Measurements from ENCODE around the gene SH3BGR.
"Not testable (repeated sequence)": the region's sequence is repeated elsewhere in the genome, so short reads cannot be mapped to it uniquely, and the experiment has no call there.

Gene SH3BGR

DNA sequence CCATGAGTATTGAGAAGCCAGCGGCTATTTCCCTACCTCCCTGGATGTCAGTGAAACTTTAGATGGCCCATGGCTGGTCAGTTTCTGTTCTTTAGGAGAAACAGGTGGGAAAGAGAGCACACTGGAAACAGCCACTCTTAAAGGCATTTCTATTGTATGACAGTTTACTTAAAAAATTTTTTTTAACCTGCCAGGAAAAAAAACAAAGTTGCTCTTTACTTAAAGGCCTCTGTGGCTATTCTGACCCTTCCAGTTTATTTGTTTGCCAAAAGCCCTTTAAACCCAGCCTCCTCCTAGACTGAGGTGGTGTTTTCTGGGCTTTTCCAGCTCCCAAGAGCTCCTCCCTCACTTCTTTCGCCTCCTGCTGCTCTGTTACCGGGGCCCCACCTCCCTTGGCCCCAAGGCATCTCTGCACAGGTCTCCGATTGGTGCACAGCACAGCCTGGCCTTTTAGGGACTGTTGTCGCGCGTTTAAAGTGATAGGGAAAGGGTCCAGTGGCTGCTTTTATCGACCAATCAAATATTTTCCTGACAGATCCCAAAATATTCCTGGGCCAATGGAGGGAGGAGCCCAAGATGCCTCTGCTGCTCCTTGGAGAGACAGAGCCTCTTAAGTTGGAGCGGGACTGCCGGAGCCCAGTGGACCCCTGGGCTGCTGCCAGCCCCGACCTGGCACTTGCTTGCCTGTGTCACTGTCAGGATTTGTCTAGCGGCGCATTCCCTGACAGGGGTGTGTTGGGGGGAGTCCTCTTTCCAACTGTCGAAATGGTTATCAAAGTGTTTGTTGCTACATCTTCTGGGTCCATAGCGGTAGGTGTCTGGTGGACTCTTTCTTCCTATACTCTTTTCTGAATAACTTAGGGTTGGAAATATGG, at the start of gene SH3BGR:
SH3BGR (plus strand) TSS at position 639 of the 875 bp plus-strand sequence; CDS start at position 766, 127 bp downstream.
- DNase-seq: no peak

DNA sequence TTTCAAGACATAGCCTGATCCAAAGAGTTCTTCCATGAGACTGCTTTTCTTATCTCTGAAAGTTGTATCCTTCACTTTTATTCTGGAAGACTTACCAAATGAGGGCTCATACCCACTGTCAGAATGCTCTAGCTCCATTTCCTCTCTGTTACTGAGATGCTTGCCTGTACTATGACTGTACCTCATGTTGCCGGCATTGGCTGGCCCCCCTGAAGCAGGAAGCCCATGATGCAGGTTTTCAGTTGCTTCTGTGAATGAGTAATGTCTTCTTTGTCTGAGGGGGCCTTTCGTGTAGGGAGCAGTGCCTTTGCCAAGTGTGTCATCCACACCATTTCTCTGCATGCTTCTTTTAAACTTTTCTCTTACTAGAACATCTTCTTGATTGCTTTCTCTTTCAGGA, 45.7 kb upstream of the SH3BGR start:
- no peak for DNase-seq

DNA sequence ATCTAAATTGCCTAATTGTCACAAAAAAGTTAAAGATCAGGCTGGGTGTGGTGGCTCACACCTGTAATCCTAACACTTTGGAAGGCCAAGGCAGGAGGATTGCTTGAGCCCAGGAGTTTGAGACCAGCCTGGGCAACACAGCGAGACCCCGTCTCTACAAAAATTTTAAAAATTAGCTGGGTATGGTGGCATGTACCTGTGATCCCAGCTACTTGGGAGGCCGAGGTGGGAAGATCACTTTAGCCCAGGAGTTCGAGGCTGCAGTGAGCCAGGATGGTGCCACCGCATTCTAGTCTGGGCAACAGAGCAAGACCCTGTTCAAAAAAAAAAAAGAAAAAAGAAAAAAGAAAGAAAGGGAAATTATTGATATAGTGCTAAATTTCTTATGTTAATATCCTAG, 32.6 kb upstream of the SH3BGR start:
- not testable (repeated sequence) for DNase-seq

DNA sequence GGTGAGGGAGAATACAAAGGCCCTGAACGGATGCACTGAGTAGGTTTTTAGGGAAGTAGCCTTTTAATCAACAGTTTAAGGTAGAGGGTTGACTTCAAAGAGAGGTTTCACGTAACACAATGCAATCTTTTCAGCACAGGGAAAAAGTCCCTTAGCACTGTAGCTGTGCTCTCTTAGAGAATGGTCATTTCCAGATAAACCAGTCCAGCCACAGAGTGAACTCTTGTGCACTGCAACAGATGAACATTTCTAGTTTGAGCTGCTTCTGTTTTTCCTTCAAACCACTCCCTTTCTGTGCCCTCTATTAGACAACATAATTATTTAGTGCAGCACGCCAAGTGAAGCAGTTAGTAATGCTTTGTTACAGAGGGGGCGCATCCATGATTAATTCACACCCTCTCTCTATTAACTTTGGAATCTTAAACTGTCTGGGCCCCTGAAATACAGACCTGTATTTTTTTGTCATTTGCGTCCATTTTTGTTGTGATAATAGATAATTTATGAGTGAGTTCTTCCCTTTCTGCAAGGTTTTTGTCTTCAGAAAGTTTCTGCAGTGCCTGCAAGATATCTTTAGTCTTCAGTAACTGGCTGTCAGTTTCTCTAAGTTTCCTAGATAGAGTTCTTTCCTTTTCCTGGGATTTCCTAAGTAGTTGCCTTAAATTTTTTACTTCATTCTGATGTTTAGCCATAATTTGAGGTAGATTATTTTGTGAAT, 29.1 kb upstream of the SH3BGR start:
- no peak for DNase-seq

DNA sequence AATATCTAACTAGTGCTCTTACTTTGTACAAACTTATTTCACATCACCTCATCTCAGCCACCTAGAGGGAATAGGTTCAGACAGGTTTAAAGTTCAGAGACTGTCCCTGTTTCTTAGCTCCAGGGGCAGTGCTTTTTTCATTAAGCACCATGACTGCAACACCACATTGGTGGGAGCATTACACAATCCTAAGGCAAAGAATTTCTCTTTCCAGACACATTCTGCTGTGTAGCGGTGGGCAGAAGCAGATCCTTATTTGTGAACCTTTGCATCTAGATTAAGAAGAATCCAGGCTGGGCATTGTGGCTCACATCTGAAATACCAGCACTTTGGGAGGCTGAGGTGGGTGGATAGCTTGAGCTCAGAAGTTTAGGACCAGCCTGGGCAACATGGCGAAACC, 22.3 kb upstream of the SH3BGR start:
- DNase-seq: no peak

DNA sequence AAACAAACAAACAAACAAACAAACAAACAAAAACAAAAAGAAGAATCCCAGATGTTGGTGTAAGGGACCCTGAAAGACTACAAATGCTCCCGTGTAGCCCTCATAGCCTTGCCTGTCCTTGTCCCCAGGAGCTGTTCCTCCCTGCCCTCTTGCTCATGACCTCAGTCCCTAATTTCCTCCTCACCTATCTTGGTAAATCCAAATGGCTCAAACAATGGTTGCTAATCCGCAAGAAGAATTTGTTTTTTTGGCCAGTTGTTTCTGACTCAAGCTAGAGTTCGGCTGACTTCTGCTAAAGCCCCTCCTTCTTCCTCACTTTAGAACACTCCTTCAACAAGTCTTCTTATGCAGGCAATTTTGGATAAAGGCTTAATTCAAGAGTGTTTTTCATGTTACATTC, 21.8 kb upstream of the SH3BGR start:
- no peak for DNase-seq

DNA sequence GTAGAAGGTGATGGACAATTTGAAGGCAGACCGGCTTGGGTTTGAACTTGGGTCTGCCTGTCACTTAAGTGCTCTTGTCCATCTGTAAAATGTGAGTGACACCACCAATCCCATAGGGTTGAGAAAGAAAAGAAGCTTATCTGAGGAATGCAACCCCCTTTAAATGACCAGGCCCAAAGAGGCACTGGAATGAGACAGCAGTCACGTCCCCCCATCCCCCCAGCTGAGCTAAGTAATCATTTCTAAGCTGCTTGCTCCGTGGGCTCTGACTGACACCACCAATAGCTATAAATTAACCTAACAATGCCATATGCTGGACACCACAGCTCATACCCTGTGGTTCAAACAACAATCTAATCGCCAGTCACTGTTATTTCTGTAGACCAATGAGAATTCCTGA, 21.3 kb upstream of the SH3BGR start:
- DNase-seq: no peak

DNA sequence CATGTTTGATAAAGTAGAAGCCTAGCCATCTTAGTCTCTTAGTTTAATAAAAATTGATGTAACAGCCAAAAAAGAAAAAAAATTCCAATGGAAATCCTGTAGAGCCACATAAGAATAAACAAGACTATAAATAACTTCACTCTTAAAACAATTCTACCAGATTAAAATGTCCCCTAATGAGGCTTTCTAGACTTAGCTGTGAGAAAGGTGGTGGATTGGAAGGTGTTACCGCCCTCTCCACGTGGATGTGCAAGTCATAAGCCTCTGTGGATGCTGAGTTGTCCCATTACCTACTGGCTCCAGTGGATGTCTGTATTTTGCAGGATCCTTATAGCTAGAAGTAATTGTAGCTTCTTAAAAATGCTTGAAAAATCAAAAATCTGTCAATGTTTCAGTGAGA, 20.8 kb upstream of the SH3BGR start:
- no peak for DNase-seq

DNA sequence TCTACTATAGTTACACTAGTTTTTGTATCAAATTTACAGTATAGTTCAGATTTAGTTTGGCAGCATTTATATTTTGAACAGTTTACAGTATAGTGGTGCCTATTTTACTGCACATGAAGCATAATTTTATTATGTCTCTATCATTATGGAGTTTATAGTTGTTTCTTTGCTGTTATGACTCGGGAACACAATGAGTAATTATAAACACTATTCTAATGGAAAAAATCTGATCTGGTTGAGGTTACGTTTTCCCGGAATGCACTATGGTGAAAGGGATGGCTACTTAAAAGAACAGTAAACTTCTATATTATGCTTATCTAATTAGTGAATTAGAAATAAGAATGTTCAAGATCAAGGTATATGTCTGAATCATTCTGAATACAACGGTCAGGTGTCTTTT, 16.8 kb upstream of the SH3BGR start:
- no peak for DNase-seq

DNA sequence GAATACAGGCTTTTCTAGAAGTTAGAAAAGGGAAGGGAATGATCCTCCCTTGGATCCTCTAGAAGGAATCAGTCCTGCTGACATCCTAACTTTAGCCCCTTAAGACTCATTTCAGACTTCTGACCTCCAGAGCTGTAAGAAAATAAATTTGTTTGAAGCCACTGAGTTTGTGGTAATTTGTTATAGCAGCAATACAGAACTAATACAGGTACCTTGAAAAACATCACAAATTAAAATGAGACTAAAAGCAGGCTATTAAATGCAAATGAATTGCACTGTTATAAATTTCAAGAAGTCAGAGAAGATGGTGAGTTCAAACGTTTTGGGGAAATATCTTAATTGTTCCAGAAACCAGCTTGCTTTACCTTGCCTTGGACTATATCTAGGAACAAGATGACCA, 12.5 kb upstream of the SH3BGR start:
- DNase-seq: no peak

DNA sequence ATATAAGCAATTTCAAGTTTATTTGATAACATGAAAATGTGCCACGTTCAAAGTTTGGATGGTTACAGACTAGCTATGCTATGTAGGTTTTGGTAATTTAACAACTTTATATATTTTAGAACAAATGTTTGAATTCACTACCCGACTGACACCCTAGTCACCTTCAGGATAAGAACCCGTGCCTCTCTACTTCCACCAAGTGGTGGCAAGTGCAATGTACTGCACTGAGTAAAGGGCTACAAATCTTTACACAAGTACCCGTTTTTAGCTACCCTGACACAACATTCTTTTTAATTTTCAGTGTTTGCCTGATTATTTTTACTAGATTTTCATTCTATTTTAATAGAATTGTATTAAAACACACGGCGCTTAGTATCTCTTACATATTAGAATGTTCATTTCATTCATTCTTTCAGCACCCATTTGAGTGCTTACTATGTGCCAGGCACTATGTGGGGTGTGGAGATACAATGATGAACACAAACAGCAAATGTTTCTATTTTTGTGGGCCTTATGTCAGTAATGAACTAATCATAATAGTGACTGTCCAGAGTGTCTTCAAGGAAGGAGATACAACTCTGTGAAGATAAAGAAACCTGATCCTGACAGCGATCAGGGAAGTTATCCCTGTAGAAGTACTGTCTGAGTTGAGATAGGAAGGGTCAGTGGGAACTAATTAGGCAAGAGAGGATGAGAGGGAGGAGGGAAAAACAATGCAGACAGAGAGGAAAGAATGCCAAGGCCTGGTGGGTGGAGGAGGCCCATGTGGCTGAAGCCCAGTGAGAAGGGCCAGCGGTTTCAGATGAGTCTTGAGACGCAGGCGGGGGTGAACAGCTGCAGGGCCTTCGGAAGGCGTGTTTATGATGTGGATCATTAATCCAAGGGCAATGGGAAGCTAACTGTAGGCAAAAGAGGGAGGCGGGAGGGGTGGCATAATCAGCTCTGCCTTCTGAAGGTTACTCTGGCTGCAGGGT, 10.0 kb upstream of the SH3BGR start:
- peak; percentile 70 for DNase-seq

DNA sequence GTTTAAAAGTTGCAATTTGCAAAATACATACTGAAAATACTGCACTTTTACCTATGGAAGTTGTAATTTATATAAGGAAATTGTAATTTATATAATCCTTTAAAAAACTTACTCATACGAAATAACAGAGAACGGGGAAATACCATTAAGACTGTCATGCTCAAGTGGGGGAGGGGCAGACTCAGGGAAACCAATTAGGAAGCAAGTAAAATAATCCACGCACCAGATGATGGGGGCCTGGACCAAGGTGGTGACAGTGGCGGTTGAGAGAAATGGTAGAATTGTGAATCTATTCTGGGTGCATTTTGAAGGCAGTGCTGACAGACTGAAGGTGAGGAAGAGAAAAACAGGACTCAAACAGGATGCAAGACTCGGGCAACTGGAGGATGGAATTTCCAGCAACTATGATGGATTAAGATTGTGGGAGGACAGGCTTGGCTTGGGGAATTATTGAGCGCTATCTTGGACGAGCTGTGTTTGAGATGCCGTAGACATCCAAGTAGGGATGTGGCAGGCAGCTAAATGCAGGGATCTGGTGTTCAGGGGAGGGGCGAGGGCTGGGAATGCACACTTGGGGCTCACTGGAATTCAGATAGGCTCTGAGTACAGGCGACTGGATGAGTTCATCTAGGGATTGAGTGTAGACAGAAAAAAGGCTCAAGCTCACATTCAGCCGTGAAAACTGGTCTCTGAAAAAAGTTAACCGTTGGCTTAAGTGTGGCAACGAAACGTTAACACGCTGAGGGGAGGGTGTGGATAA, 7.2 kb upstream of the SH3BGR start:
- DNase-seq: no peak

DNA sequence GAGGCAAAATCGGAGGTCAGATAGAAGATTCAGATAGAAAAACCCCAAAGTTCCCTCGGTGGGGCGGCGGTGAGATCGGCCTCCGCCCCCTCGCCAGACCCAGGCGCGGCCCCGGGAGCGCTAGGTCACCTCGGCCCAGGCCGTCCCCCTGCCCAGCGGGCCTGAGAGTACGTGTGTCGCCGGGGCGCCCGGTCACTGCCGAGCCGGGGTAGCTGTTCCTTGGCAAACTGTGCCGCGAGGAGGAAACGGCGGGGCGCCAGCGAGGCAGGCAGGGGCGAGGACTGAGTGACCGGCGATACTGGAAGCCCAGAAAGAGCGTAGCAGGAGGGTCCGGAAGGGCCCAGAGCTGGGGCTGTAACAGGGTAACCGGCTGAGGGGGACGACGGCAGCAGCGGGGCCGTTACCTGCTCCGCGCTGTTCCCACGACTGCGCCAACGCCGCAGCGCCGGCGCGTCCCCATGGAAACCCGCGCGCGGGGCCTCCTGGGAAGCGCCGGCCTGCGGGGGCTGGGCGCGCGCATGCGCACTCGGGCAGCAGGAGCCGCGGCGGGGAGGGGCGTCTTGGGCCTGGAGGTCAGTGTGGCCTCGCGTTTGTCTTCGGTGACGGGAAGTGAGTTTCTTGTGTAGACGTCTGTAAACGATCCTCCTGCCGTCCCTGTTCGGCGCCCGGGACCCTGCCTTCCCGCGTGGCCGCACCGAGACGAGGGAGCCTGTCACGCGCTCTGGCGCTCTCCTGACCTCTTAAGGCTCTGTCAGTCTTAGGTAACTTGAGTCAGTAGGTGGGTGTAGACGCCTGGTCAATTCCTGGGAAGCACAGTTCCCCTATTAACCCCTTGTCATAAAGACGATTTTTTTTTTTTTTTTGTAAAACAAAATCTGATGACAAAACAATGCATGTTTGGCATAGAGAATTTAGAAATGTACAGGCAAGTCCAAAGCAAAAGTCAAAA, 6.2 kb upstream of the SH3BGR start, which contains the start of gene LCA5L:
LCA5L (minus strand) TSS at position 458 of the 949 bp plus-strand sequence. CDS start 17,285 bp downstream, outside the sequence.
- peak; percentile 66 for DNase-seq

DNA sequence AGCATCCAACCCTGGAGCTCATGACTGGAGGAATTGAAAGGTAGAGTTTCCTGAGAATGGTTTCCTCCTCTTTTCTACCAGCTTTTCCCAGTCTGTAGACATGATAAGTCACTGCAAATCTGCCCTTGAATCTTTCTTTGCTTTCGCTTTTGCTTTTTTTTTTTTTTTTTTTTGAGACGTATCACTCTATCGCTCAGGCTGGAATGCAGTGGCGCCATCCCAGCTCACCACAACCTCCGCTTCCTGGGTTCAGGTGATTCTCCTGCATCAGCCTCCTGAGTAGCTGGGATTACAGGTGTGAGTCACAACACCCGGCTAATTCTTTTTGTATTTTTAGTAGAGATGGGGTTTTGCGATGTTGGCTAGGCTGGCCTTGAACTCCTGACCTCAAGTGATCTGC, 4.5 kb upstream of the SH3BGR start:
- no peak for DNase-seq

DNA sequence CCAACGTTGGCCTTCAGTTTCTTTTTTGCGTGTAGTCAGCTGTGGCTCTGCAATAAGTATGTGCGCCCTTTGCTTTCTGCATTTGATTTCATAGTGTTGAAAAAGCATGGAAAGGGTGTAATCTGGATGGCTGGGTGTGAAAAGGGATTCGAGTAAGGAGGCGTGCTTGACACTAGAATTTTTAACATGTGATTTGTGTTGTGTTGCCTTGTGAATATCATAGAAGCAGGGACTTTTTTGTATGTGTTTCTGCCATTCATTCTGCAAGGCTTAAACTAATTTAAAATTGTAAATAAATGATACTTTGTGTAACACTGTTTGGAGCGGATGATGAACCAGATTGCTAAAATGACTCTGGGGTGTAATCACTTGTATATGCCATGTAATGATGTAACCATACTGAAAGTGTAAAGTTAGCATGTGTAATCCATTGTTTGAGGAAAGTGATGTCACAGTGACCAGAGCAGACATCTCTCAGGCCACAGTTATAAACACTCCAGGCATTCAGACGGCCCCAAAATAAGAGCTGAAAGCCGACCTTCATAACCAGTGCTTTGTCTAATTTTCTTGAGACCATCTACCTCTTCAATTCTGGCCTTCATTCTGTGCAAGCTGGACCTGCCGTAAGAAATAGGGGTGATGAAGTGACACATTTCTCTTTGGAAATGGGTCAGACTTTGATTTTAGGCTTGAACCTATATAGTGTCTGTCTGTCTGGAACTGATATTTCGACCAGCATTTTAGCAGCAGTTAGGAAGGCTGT, 618 bp downstream of the SH3BGR start:
- DNase-seq: no peak

DNA sequence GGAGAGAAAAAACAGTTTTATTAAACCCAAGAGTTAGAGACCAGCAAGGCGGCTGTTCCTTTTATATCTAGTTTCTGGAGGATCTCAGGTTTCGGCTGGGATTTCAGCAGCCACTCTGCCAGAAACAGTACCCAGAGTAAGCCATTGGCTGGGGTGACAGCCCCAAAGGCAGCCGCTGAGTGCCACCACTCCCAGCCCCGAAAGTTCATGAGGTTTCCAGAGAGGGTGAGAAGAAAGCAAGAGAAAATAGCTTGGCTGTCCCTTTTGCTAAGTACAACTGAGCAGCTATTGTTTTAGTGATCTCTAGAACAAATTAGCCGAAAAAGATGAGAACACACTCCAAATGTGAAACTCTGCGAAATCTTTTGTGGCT, 1.2 kb downstream of the SH3BGR start:
- no peak for DNase-seq

DNA sequence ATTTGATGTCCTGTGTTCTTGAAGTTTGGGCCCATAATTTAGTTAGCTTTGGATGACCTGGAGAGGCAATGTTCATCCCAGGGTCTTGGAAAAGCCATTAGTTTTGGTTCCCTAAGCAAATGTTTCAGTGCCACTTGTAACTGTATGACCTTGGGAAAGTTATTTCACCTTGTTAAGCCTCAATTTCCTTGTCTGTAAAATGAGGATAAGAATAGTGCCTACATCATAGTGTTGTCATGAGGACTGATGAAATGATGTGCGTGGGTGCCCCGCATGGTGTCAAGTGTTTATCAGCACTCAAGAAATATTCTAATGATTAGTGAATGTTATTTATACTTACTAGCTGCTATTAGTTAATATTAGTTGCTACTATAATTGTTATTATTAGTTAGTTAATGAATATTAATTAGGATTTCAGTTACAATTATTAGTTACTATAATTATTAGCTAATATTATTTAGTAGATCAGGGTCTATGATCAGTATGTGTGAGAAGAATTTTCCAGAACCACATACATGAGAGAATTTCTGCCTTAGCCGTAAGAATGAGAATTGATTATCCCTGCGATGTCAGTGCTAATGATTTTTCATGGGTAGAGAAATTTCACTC, 1.9 kb downstream of the SH3BGR start:
- no peak for DNase-seq

DNA sequence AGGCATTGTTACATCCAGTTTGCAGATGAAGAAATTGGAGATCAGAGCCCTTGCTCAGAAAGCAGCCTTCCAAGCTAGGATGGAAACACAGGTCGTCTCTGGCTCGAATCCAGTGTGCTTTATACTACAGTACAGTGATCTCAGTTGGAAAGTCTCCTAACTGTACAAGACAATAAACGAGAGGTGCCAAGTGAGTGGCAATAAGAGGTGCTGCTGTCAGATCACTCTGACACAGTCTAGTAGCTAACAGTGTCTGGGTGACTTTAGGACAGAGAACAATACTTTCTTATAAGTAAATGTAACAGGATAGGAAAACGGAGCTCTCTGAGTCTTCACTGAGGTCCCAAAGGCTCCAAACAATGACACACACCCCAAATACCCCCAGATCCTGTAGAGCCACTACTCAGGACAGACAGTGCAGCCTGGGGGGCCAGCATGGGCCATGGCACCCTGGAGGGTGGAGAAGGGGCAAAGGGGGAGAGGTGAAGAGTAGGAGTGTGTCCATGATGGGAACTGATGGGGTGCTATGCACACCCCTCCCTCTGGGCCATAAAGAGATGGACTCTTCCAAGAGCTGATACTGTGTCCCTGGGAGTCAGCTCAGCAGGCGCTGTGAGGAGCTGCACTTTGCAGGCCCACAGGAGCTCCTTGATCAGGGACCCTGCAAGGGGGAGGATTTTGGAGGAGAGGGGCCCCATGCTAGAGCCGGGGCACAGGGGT, 3.3 kb downstream of the SH3BGR start:
- DNase-seq: no peak

DNA sequence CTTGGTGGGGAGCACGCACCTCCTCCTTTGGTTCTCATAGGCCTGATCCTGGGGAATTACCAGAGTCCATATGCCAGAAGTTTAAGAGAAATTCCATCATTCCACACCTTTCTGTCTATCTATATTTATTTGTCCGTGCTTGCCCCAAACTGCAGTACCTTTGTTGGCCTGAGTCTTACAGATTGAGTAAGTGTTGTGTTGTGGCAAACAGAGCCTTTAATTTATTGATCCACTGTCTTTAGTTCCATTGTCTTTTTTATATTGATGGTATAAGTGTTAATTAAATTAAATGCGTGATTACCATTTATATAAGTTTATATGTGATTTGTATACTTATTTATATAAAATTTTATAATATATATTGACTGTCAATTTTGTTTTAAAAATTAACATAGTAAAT, 4.9 kb downstream of the SH3BGR start:
- DNase-seq: no peak
